Naive B cell (primary cell): Measurements from ENCODE around the gene PLA2G4A. TPM values are rescaled to one million over a fixed set of nuclear protein-coding genes. Genes with fewer than 3 reads are reported as not detected.
A peak's percentile ranks its signal among the peaks of the same experiment; 100 is the strongest.

ENCODE experiments used
- ATAC-seq, 2 donors: fragments of 150-1000 bp; cut with Tn5 transposase; 2 replicates each; pipeline ENCODE4 v1.10.0; 2021; ENCODE audit warnings: low read depth in 2 of 2, mild to moderate bottlenecking in 2 of 2, moderate library complexity in 2 of 2
- DNase-seq: peaks from one replicate; pipeline ENCODE4 v3.0.0; 2022
- H3K27ac Mint-ChIP-seq, 6 donors: one replicate each; pipeline ENCODE4 v1.8.0; 2020 to 2022; ENCODE audit warnings: mild to moderate bottlenecking in 6 of 6, mixed read lengths in 6 of 6, moderate library complexity in 5 of 6, inconsistent platforms in 2 of 6
- H3K27me3 Mint-ChIP-seq, 3 donors: one replicate each; pipeline ENCODE4 v1.8.0; 2021 to 2022; ENCODE audit warnings: mixed read lengths in 3 of 3, mild to moderate bottlenecking in 1 of 3
- H3K36me3 Mint-ChIP-seq, 2 donors: one replicate each; pipeline ENCODE4 v1.8.0; 2020 to 2022; ENCODE audit warnings: mixed read lengths in 2 of 2, inconsistent platforms in 1 of 2, mild to moderate bottlenecking in 1 of 2
- H3K4me1 Mint-ChIP-seq, 3 donors: one replicate each; pipeline ENCODE4 v1.8.0; 2020 to 2022; ENCODE audit warnings: mixed read lengths in 3 of 3, inconsistent platforms in 1 of 3, mild to moderate bottlenecking in 1 of 3, moderate library complexity in 1 of 3
- H3K4me3 Mint-ChIP-seq, 8 donors: one replicate each; pipeline ENCODE4 v1.8.0; 2020 to 2022; ENCODE audit warnings: mild to moderate bottlenecking in 8 of 8, mixed read lengths in 8 of 8, moderate library complexity in 8 of 8, inconsistent platforms in 2 of 8
- H3K9me3 Mint-ChIP-seq, 7 donors: one replicate each; pipeline ENCODE4 v1.8.0; 2020 to 2022; ENCODE audit warnings: mixed read lengths in 7 of 7, mild to moderate bottlenecking in 5 of 7, inconsistent platforms in 2 of 7, moderate library complexity in 1 of 7
- polyA plus RNA-seq, 6 donors: library from polyadenylated mRNA; unstranded; fragments of 300-500 nt; fragmentation: Illumina TruSeq; gene quantifications; one replicate each; pipeline ENCODE4 v1.2.3, GENCODE V29; 2021; ENCODE audit warnings: low read depth in 6 of 6

Gene PLA2G4A
- polyA plus RNA-seq, 6 donors from 2014 or later = 0.15 to 0.64 TPM; not detected in 4

- Mint-ChIP-seq H3K4me3 (no peak overlapping the region), H3K27me3 (peaks cover 0 to 5% (median 0%) of the 10 kb centered on the region in 3 donors), H3K4me1 (no peaks in the 10 kb centered on the region), H3K27ac (no peak overlapping the region), H3K9me3 (peaks cover 0 to 7% (median 4%) of the 10 kb centered on the region in 7 donors), H3K36me3 (no peaks in the 10 kb centered on the region)
- no peak for ATAC-seq
- DNase-seq = no peak
Measured at GRCh38 chr1:187013582-187014200, 184.9 kb downstream of the PLA2G4A start.

DNA sequence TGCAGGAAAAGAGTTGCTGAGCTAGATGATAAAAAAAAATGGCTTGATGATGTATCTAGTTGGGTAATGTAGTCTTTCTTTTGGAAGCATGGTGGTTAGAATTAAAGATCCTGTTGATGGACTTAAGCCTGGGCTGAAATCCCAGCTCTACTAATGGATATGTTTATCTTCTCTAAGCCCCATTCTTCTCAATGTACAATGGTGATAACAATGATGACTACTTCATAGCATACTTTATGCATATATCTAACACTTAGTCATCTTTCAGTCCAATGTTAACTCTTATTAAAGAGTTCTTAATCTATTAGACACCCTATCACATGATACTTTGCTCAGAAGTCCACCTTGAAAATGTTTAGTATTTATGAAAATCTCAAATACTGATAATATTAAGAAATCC lies 189.5 kb downstream of the PLA2G4A start:
- Mint-ChIP-seq H3K4me1 (no peaks in the 10 kb centered on the region), H3K36me3 (no peaks in the 10 kb centered on the region), H3K27ac (no peak overlapping the region), H3K4me3 (no peak overlapping the region), H3K27me3 (peaks cover 0 to 5% (median 0%) of the 10 kb centered on the region in 3 donors), H3K9me3 (peaks cover 0 to 6% (median 4%) of the 10 kb centered on the region in 7 donors)
- no peak for DNase-seq
- no peak for ATAC-seq

GRCh38 chr1:187027253-187027652 lies 198.5 kb downstream of the PLA2G4A start:
- no peak overlapping the region for H3K4me3 Mint-ChIP-seq

GRCh38 chr1:187032316-187032981 lies 203.7 kb downstream of the PLA2G4A start:
- ATAC-seq = no peak
- no peak overlapping the region for H3K4me3 Mint-ChIP-seq
- no peaks in the 10 kb centered on the region for H3K4me1 Mint-ChIP-seq
- peaks cover 0 to 12% of the 10 kb centered on the region in 2 donors for H3K36me3 Mint-ChIP-seq
- H3K9me3 Mint-ChIP-seq = peaks cover 8 to 43% (median 23%) of the 10 kb centered on the region in 7 donors
- H3K27me3 Mint-ChIP-seq = no peaks in the 10 kb centered on the region
- no peak overlapping the region for H3K27ac Mint-ChIP-seq
- DNase-seq = no peak

More at GRCh38 chr1:187027253-187027652, 198.5 kb downstream of the PLA2G4A start:
- DNase-seq (no peak), ATAC-seq (no peak)
- Mint-ChIP-seq H3K4me1 (no peaks in the 10 kb centered on the region), H3K9me3 (peaks cover 10 to 38% (median 25%) of the 10 kb centered on the region in 7 donors), H3K27me3 (no peaks in the 10 kb centered on the region), H3K36me3 (peaks cover 0 to 12% of the 10 kb centered on the region in 2 donors), H3K27ac (no peak overlapping the region)

GRCh38 chr1:187032982-187033692 lies 204.4 kb downstream of the PLA2G4A start:
- Mint-ChIP-seq H3K4me3 (no peak overlapping the region), H3K27ac (no peak overlapping the region), H3K9me3 (peaks cover 9 to 41% (median 19%) of the 10 kb centered on the region in 7 donors), H3K4me1 (no peaks in the 10 kb centered on the region), H3K36me3 (peaks cover 0 to 12% of the 10 kb centered on the region in 2 donors), H3K27me3 (no peaks in the 10 kb centered on the region)
- DNase-seq = no peak
- no peak for ATAC-seq

DNA sequence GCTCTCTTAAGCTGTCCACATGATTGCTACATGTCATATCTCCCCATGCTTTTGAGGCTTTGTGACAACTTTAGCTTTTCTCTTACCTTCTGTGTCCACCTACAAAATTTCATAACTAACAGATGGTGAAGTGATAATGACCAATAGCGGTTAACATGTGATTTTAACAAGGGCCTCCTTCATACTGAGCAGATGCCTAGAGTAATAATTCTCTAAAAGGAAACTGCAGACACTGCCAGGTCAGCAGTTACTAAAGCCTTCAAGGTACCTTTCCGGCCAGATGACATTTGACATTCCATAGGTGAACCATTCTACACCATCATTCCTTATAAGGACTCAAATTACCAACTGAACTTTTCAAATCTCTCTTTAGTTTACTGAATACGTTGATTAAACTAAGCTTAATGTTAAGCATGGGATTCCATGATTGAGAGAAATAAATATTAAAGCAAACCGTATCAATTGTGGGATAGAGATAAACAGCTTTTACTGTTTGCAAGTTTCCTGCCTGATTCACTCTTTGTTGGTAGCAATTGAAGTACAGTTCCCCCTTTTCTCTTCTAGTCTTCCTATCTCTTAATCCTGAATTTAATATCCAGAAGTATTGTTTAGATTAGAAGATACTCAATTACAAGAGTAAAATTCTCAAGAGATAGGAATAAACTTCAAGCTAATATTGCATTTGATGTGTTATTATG lies 205.1 kb downstream of the PLA2G4A start:
- peaks cover 0 to 7% of the 10 kb centered on the region in 2 donors for H3K36me3 Mint-ChIP-seq
- H3K27ac Mint-ChIP-seq = no peak overlapping the region
- ATAC-seq (no peak), DNase-seq (no peak)
- no peaks in the 10 kb centered on the region for H3K4me1 Mint-ChIP-seq
- no peak overlapping the region for H3K4me3 Mint-ChIP-seq
- peaks cover 0 to 2% (median 2%) of the 10 kb centered on the region in 3 donors for H3K27me3 Mint-ChIP-seq
- peaks cover 4 to 34% (median 14%) of the 10 kb centered on the region in 7 donors for H3K9me3 Mint-ChIP-seq

DNA sequence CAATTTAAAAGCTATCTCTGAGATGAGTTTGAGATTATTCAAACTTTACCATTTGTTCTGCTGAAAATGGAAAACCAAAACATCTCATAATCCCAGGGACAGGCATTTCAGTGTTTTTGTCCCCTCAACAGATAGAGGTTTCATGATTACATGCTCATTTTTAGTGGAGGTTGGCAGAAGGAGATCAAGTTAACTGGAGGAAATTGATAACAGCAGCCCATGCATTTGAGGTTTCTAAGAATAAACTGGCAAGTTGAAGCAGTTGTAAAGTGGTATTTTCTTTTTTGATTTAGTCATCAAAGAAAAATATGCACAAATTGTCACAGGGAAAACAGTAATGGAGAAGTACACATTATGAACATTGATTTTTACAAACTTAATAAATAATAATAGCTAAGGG lies 205.8 kb downstream of the PLA2G4A start:
- Mint-ChIP-seq H3K27me3 (peaks cover 0 to 6% (median 3%) of the 10 kb centered on the region in 3 donors), H3K4me3 (no peak overlapping the region), H3K27ac (peak overlapping the region in 1 of 6 donors; percentile 63), H3K4me1 (no peaks in the 10 kb centered on the region), H3K9me3 (peaks cover 4 to 28% (median 8%) of the 10 kb centered on the region in 7 donors), H3K36me3 (peaks cover 0 to under 1% of the 10 kb centered on the region in 2 donors)
- no peak for DNase-seq
- no peak for ATAC-seq

- H3K4me3 Mint-ChIP-seq = no peak overlapping the region
- H3K27me3 Mint-ChIP-seq = peaks cover 0 to 6% (median 3%) of the 10 kb centered on the region in 3 donors
- no peak for ATAC-seq
- no peak for DNase-seq
- no peak overlapping the region for H3K27ac Mint-ChIP-seq
- no peaks in the 10 kb centered on the region for H3K4me1 Mint-ChIP-seq
- H3K36me3 Mint-ChIP-seq = no peaks in the 10 kb centered on the region
- peaks cover 0 to 6% (median 0%) of the 10 kb centered on the region in 7 donors for H3K9me3 Mint-ChIP-seq
Measured at GRCh38 chr1:187037973-187038553, 209.3 kb downstream of the PLA2G4A start.

Other genes with a start within 250 kb of the PLA2G4A start
- 1 to 10 TPM in 1 of 6 donors, under 1 TPM in 1, not detected in 4; 0.52 to 2.7 TPM for gene PTGS2, start 148.5 kb upstream of the PLA2G4A start, polyA plus RNA-seq